NCI-H128 (cell line): Measurements from ENCODE around the gene RAB11FIP3.

Experiments
- DNase-seq: peaks from one replicate; lab custom pipeline; 2025; ENCODE audit not compliant: unreplicated experiment; lab: John Stamatoyannopoulos, UW

The RAB11FIP3 gene

GRCh38 chr16:389352-389751, 36.1 kb upstream of the RAB11FIP3 start:
- no peak for DNase-seq

GRCh38 chr16:391885-392335, 33.5 kb upstream of the RAB11FIP3 start:
- DNase-seq = no peak

- DNase-seq = no peak
These were observed 32.9 kb upstream of the RAB11FIP3 start for GRCh38 chr16:392450-393030.

- DNase-seq = no peak
These were observed 29.2 kb upstream of the RAB11FIP3 start for GRCh38 chr16:396199-396598.

- DNase-seq = no peak
These were observed 28.8 kb upstream of the RAB11FIP3 start for GRCh38 chr16:396605-397004.

GRCh38 chr16:397135-397661, 28.3 kb upstream of the RAB11FIP3 start, which contains the start of gene NME4:
TSS of gene NME4 (plus strand) at chr16:397199. CDS start at chr16:397223, 24 bp downstream.
- no peak for DNase-seq

GRCh38 chr16:397736-398332, 27.6 kb upstream of the RAB11FIP3 start:
- DNase-seq = no peak

GRCh38 chr16:398561-399339, 26.7 kb upstream of the RAB11FIP3 start:
- DNase-seq = no peak

GRCh38 chr16:399340-400019, 26.0 kb upstream of the RAB11FIP3 start:
- DNase-seq = no peak

GRCh38 chr16:400061-400591, 25.3 kb upstream of the RAB11FIP3 start:
- no peak for DNase-seq

GRCh38 chr16:401468-402348, 23.7 kb upstream of the RAB11FIP3 start, which contains the start of gene DECR2:
TSS of gene DECR2 (plus strand) at chr16:401885. CDS start at chr16:401964, 79 bp downstream.
- DNase-seq = peak; percentile 23

GRCh38 chr16:404971-405486, 20.4 kb upstream of the RAB11FIP3 start:
- DNase-seq = no peak

- DNase-seq = no peak
These were observed 19.6 kb upstream of the RAB11FIP3 start for GRCh38 chr16:405548-406506.

GRCh38 chr16:407253-407652, 18.2 kb upstream of the RAB11FIP3 start:
- DNase-seq = no peak

GRCh38 chr16:410516-411178, 14.8 kb upstream of the RAB11FIP3 start:
- DNase-seq = no peak

- no peak for DNase-seq
These were observed 13.7 kb upstream of the RAB11FIP3 start for GRCh38 chr16:411576-412265.

- DNase-seq = no peak
These were observed 10.9 kb upstream of the RAB11FIP3 start for GRCh38 chr16:414395-415169.
